ENCODE results near the gene SPATS2.

Gene SPATS2

DNA sequence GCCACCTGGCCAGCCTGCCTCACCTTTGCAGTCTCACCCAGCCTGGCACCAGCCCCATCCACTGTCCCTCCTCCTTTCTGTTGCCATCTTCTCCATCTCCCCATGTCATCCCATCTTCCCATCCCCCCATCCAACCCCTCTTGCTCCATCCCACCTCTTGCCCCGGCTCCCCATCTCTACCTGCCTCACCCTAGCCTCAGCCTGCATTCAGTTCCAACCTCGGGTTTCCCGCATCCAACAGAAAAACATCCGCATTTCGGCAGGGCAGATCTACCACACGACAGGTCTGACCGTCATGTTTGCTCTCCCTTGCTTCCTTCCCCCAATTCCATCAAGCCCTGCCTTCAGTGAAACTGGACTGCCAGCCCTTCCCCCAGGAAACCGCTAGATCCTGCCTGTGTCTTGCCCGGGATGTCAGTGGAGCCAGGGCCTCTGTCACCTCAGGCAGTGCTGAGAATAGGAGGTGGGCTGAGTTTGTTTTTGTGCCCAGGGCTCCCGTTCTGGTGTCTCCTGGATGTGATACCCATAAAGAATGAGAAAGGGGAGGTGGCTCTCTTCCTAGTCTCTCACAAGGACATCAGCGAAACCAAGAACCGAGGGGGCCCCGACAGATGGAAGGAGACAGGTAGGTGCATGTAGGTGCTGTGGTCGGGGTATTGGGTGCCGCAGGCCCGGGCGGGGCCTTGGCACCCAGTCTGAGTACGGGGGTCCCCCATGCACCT lies 174.0 kb downstream of the SPATS2 start:
- ATAC-seq (ENCODE audit: low read depth) (no peak), DNase-seq (ENCODE audit: low spot score in 2 of 2) (no peak)
- Mint-ChIP-seq H3K9me3 (no peaks in the 10 kb centered on the region), H3K4me3 (peak overlapping the region; percentile 52), H3K4me1 (peaks cover 26% of the 10 kb centered on the region), H3K27me3 (peaks cover 16% of the 10 kb centered on the region), H3K27ac (peak overlapping the region; percentile 29), H3K36me3 (no peaks in the 10 kb centered on the region)

DNA sequence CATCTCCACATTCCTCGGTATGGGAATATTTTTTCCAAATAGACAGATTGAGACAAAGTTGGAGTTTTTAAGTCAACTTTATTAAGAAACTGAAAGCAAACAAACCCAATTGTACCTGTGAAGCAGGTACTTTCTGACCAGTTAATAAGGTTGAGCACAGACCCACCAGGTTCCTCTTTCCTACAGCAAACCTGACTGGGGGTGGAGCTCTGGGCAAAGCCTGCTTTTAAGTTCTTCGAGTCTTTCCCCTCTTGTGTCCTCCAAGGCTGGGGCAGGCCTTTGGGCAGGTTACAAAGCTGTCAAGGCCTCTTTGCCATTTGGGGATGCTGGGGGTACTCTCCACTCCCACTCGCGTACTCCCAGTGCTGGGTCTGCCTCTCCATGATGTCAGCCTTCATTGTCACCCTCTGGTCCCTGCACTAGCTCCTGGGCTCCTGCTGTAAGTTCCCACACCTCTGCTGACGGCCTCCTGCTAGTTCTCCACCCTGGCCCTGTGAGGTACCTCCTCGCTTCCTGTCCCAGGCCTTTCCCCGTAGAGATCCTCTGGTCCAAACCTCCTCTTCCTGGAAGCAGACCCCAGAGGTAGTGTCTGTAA lies 174.7 kb downstream of the SPATS2 start:
- ATAC-seq (ENCODE audit: low read depth) (peak; percentile 44), DNase-seq (ENCODE audit: low spot score in 2 of 2) (no peak)
- H3K36me3 Mint-ChIP-seq, result no peaks in the 10 kb centered on the region
- H3K9me3 Mint-ChIP-seq, result no peaks in the 10 kb centered on the region
- no peak overlapping the region for H3K27ac Mint-ChIP-seq
- peaks cover 21% of the 10 kb centered on the region for H3K4me1 Mint-ChIP-seq
- peaks cover 15% of the 10 kb centered on the region for H3K27me3 Mint-ChIP-seq
- H3K4me3 Mint-ChIP-seq, result no peak overlapping the region

DNA sequence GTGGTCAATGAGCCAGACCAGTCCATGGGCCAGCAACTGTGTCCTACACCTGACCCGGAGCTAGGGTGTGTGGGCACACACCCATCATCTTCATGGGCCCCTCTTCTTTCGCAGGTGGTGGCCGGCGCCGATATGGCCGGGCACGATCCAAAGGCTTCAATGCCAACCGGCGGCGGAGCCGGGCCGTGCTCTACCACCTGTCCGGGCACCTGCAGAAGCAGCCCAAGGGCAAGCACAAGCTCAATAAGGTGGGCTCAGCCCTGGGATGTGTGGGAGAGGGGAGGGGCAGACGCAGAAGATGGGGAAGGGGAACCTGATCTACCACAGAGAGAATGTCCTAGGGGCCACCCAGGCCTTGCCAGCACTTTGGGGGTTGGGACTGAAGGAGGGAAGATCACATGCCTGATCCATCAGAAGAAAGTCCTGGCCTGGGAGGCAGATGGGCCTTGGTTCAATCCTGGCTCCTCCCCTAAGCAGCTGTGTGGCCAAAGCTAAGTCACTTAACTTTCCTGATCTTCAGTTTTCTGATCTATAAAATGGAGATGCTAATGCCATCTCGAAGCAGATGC lies 175.4 kb downstream of the SPATS2 start:
- Mint-ChIP-seq H3K4me3 (no peak overlapping the region), H3K27ac (no peak overlapping the region), H3K36me3 (no peaks in the 10 kb centered on the region), H3K9me3 (no peaks in the 10 kb centered on the region), H3K4me1 (peaks cover 23% of the 10 kb centered on the region), H3K27me3 (peaks cover 21% of the 10 kb centered on the region)
- DNase-seq (ENCODE audit: low spot score in 2 of 2) (no peak), ATAC-seq (ENCODE audit: low read depth) (no peak)

DNA sequence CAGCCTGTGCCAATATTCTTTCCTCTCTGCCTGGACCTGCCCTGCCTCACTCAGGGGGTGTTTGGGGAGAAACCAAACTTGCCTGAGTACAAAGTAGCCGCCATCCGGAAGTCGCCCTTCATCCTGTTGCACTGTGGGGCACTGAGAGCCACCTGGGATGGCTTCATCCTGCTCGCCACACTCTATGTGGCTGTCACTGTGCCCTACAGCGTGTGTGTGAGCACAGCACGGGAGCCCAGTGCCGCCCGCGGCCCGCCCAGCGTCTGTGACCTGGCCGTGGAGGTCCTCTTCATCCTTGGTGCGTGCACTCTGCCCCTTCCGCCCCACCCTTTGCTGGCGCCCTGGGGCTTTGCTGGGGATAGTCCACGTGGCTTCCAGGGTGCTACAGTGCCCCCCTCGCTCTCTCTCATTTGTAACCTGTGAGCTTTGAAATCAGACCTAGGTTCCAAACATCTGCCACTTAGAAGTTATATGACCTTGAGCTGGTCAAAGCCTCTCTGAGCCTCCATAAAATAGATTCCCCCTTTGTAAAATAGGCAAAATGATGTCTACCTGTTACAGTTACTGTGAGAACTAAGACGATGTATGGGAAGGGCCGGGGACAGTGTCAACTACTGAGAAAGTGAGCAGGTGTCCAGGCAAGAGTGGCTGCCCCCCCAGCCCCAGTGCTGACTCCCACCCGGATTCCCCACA lies 176.1 kb downstream of the SPATS2 start:
- Mint-ChIP-seq H3K27me3 (peaks cover 26% of the 10 kb centered on the region), H3K9me3 (no peaks in the 10 kb centered on the region), H3K27ac (no peak overlapping the region), H3K4me1 (peaks cover 23% of the 10 kb centered on the region), H3K4me3 (no peak overlapping the region), H3K36me3 (no peaks in the 10 kb centered on the region)
- ATAC-seq (ENCODE audit: low read depth) (no peak), DNase-seq (ENCODE audit: low spot score in 2 of 2) (no peak)

DNA sequence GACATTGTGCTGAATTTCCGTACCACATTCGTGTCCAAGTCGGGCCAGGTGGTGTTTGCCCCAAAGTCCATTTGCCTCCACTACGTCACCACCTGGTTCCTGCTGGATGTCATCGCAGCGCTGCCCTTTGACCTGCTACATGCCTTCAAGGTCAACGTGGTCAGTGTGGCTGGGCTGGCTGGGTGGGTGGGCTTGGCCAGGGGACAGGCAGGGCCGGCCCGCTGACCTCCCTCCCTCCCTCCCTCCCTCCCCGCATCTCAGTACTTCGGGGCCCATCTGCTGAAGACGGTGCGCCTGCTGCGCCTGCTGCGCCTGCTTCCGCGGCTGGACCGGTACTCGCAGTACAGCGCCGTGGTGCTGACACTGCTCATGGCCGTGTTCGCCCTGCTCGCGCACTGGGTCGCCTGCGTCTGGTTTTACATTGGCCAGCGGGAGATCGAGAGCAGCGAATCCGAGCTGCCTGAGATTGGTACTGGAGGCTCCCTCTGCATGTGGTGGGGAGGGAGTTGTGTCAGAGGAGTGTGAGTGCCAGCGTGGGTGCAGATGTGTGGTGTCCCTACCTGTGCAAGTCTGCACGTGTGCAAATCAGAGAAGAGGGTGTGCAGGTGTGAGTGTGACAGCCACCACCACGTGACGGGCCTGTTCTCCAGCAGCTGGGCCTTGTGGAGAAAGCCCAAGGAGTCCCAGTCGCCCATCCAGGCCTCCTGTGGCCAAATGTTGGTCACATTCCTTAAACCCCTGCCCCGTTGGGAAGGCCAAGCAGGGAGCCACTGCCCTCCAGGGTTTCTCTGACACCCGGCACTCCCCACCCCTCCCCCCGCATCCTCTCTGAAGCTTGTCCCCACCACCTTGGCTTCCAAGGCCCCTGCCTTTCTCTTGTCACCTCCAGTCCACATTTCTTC lies 176.9 kb downstream of the SPATS2 start:
- peaks cover 29% of the 10 kb centered on the region for H3K27me3 Mint-ChIP-seq
- ATAC-seq (ENCODE audit: low read depth), result no peak
- H3K4me3 Mint-ChIP-seq, result no peak overlapping the region
- no peaks in the 10 kb centered on the region for H3K36me3 Mint-ChIP-seq
- H3K27ac Mint-ChIP-seq, result no peak overlapping the region
- no peaks in the 10 kb centered on the region for H3K9me3 Mint-ChIP-seq
- no peak for DNase-seq (ENCODE audit: low spot score in 2 of 2)
- H3K4me1 Mint-ChIP-seq, result peaks cover 26% of the 10 kb centered on the region

DNA sequence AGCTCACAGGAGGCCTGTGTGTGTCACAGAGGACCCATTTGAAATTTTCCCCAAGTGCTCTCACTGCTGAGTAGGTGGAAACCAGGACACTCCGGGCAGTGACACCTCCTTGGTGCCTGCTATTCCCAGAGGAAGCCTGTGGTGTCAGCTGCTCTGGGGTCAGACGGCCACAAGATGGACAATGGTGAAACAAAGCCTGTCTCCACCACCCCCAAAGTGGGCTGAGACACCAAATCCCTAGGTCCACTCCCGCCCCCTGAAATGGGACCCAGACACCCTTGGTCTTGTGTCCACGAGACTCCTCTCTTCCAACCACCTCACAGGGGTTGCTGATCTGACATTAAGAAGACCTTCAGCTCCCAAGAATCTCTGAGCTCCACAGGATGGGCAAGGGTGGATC lies 178.6 kb downstream of the SPATS2 start:
- H3K27ac Mint-ChIP-seq, result no peak overlapping the region
- no peak overlapping the region for H3K4me3 Mint-ChIP-seq
- no peak for DNase-seq (ENCODE audit: low spot score in 2 of 2)
- peaks cover 34% of the 10 kb centered on the region for H3K27me3 Mint-ChIP-seq
- H3K36me3 Mint-ChIP-seq, result no peaks in the 10 kb centered on the region
- H3K4me1 Mint-ChIP-seq, result peaks cover 18% of the 10 kb centered on the region
- ATAC-seq (ENCODE audit: low read depth), result no peak
- no peaks in the 10 kb centered on the region for H3K9me3 Mint-ChIP-seq

DNA sequence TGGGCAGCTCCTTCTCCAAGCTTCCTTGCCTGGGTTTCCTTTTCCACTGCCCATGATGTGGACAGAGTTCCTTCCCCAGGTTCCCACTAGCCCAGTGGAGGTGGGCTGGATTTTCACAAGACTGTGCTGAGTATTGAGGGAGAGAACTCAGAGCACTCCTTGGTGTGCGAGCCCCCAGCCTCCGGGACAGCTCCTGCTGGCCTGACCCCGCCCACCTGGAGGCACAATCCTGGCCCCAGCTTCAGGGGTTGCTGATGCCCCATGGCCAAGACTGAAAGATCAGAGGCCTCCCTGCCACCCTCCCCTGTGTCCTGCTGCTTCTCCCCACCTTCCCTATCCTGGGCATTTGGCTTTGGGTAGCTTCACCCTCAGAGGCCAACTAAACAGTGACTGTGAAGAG lies 179.2 kb downstream of the SPATS2 start:
- peaks cover 12% of the 10 kb centered on the region for H3K4me1 Mint-ChIP-seq
- H3K4me3 Mint-ChIP-seq, result no peak overlapping the region
- no peaks in the 10 kb centered on the region for H3K9me3 Mint-ChIP-seq
- DNase-seq (ENCODE audit: low spot score in 2 of 2) (no peak), ATAC-seq (ENCODE audit: low read depth) (no peak)
- H3K36me3 Mint-ChIP-seq, result no peaks in the 10 kb centered on the region
- H3K27ac Mint-ChIP-seq, result no peak overlapping the region
- peaks cover 30% of the 10 kb centered on the region for H3K27me3 Mint-ChIP-seq

DNA sequence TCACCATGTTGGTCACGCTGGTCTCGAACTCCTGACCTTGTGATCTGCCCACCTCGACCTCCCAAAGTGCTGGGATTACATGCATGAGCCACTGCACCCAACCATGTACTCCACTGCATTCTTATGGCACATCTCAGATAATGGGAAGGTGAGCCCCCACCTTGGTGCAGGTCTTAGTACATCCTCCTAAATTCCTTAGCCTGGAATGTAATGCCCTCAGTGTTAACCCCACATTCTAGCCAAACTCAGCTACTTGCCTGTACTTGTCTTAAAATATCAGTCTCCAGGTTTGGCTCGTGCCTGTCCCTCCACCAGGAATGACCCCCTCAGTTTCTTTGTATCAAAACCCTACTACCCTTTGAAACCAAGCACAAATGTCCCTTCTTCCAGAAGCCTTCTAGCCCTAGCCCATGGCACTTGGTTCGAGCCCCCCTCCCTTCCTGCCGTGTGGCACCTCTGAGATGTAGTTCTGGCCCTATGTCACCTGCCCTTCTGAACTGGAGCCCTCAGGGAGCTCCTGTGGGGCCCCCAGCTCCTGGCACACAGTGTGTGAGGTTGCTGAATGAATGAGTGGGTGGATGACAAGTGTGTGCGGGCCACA lies 179.9 kb downstream of the SPATS2 start:
- H3K36me3 Mint-ChIP-seq, result no peaks in the 10 kb centered on the region
- no peak overlapping the region for H3K4me3 Mint-ChIP-seq
- H3K4me1 Mint-ChIP-seq, result peaks cover 9% of the 10 kb centered on the region
- no peak for ATAC-seq (ENCODE audit: low read depth)
- H3K27ac Mint-ChIP-seq, result no peak overlapping the region
- no peak for DNase-seq (ENCODE audit: low spot score in 2 of 2)
- no peaks in the 10 kb centered on the region for H3K9me3 Mint-ChIP-seq
- peaks cover 31% of the 10 kb centered on the region for H3K27me3 Mint-ChIP-seq

DNA sequence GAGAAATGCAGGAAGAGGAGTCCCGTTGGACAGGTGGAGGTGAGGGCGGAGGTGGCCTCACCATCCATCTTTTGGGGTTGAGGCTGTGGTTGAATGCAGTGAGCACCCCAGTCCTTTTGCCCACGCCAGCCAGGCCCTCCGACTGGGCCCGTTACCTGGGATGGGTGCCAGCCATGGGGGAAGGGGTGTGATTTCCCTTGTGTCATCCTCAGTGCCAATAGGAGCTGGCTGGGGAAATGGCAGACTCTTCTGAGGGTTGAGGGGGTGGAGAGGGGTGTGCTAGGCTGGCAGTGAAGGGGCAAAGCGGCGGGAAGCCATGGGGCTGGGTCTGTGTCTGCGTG lies 181.2 kb downstream of the SPATS2 start:
- no peaks in the 10 kb centered on the region for H3K36me3 Mint-ChIP-seq
- H3K4me3 Mint-ChIP-seq, result no peak overlapping the region
- H3K9me3 Mint-ChIP-seq, result no peaks in the 10 kb centered on the region
- no peak for DNase-seq (ENCODE audit: low spot score in 2 of 2)
- H3K27me3 Mint-ChIP-seq, result peaks cover 36% of the 10 kb centered on the region
- ATAC-seq (ENCODE audit: low read depth), result no peak
- H3K27ac Mint-ChIP-seq, result no peak overlapping the region
- H3K4me1 Mint-ChIP-seq, result peaks cover 14% of the 10 kb centered on the region

DNA sequence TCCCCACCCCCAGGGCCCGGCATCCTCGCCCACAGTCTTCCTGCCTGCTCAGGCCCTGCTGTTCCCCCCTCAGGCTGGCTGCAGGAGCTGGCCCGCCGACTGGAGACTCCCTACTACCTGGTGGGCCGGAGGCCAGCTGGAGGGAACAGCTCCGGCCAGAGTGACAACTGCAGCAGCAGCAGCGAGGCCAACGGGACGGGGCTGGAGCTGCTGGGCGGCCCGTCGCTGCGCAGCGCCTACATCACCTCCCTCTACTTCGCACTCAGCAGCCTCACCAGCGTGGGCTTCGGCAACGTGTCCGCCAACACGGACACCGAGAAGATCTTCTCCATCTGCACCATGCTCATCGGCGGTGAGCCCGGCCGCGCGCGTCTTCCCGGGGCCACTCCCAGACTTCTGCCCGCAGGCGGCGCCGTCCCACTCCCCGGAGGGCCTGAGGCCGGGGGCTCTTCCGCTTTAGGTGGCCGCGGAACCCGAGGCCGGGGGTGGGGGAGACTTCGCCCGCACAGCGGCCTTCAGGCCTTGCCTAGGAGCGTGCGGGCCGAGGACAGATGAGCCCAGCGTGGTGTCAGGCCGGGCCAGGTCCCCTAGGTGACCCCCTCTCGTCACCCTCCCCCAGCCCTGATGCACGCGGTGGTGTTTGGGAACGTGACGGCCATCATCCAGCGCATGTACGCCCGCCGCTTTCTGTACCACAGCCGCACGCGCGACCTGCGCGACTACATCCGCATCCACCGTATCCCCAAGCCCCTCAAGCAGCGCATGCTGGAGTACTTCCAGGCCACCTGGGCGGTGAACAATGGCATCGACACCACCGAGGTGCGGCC lies 181.8 kb downstream of the SPATS2 start:
- Mint-ChIP-seq H3K4me1 (peaks cover 17% of the 10 kb centered on the region), H3K36me3 (no peaks in the 10 kb centered on the region), H3K4me3 (peak overlapping the region; percentile 76), H3K27me3 (peaks cover 36% of the 10 kb centered on the region), H3K27ac (no peak overlapping the region), H3K9me3 (no peaks in the 10 kb centered on the region)
- ATAC-seq (ENCODE audit: low read depth), result peak; percentile 51
- DNase-seq (ENCODE audit: low spot score in 2 of 2), result no peak

DNA sequence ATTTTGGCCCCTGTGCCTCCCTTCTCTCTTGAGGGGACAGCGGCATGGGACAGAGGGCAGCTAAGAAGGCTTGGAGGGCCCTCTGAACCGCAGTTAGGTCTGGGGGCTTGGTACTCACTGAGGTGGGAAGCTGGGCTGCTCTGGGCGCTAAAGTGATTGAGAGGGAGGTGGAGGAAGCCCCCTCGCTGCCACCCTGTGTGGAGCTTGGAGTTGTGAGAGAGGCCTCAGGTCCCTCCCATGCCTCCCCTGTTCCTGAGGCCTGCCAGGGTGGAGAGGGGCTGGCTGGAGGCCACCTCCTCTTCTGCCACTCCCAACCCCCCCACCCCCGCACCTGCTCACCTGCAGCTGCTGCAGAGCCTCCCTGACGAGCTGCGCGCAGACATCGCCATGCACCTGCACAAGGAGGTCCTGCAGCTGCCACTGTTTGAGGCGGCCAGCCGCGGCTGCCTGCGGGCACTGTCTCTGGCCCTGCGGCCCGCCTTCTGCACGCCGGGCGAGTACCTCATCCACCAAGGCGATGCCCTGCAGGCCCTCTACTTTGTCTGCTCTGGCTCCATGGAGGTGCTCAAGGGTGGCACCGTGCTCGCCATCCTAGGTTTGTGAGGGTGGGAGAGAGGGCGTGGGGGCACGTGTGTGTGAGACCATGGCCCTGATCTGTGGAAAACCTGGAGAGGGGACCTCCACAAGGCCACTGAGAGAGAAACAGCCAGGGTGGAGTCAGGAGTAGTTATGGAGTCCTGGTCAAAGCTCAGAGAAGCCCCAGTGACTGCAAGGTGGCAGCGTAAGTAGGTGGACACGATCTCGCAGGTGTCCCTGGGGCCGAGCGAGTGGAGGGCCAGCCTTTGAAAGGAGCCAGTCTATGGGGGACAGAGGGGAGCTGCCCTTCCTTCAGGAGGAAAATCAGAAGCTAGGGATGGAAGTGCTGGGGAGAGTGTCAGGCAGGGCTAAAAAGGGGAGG lies 182.8 kb downstream of the SPATS2 start:
- DNase-seq (ENCODE audit: low spot score in 2 of 2), result no peak
- H3K36me3 Mint-ChIP-seq, result no peaks in the 10 kb centered on the region
- ATAC-seq (ENCODE audit: low read depth), result no peak
- peaks cover 14% of the 10 kb centered on the region for H3K4me1 Mint-ChIP-seq
- H3K27me3 Mint-ChIP-seq, result peaks cover 31% of the 10 kb centered on the region
- no peak overlapping the region for H3K4me3 Mint-ChIP-seq
- no peaks in the 10 kb centered on the region for H3K9me3 Mint-ChIP-seq
- H3K27ac Mint-ChIP-seq, result no peak overlapping the region

DNA sequence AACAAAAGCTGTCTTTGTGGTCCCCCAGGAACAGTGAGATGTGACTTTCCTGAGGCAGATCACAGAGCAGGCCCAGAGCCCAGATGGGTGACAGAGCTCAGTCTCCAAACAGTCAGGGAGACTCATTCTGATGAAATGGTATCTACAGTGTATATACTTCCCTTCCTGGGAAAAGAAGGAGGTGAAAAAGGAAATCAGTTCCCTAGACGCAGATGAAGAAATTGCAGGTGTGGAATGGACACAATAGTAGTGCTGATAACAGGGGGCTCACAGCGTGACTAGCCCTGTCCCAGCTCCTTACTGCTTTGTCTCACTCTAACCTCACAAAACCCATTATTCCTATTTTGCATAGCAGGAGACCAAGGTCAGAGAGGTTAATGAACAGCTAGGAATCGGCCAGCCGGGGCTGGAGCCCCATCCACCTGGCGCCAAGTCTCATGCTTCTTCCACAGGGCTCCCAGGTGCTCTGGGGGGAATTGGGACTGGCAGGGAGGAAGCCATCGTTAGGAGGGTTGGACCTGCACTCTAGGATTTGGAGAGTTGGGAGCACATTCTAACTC lies 183.5 kb downstream of the SPATS2 start:
- H3K4me3 Mint-ChIP-seq, result no peak overlapping the region
- no peak overlapping the region for H3K27ac Mint-ChIP-seq
- peaks cover 28% of the 10 kb centered on the region for H3K27me3 Mint-ChIP-seq
- DNase-seq (ENCODE audit: low spot score in 2 of 2) (no peak), ATAC-seq (ENCODE audit: low read depth) (no peak)
- H3K9me3 Mint-ChIP-seq, result no peaks in the 10 kb centered on the region
- no peaks in the 10 kb centered on the region for H3K36me3 Mint-ChIP-seq
- peaks cover 14% of the 10 kb centered on the region for H3K4me1 Mint-ChIP-seq
